DOHH2 (cell line): ENCODE measurements around the gene SPATA24.

Source experiments
- CTCF ChIP-seq: fragments of 200-600 bp; sonication (generic); IDR thresholded peaks from one replicate; pipeline ENCODE4 v1.5.1; 2014; ENCODE audit warnings: antibody characterized with exemption, mild to moderate bottlenecking, low read depth, low read length; ENCODE audit not compliant: poor library complexity, severe bottlenecking
- EZH2phosphoT487 ChIP-seq: fragments of 200-600 bp; sonication (generic); IDR thresholded peaks from 2 replicates; pipeline ENCODE4 v1.6.1; 2017; ENCODE audit warnings: borderline replicate concordance, mild to moderate bottlenecking, antibody characterized with exemption, low read length, moderate library complexity, mixed read lengths

DNA sequence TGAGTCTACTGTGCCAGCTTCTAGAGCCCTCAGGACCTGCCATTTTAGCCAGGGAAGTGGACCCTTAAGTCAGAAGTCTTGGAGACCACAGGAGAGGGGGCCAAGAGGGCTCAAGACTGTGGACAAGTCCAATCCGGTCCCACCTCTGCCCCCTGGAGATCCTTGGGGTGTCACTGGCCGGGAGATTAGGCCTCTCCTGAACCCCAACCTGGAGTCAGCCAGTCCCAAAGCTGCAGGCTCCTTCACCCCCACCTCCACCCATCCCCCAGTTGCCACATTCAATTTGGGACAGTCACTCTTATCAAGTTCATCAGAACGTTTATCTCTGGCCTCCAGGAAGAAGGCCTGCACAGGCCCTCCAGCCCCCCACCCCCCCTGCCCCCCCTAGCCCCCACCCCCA lies 21.1 kb downstream of the SPATA24 start:
- TF ChIP-seq CTCF (no peak), EZH2phosphoT487 (no peak)
